MM.1S (cell line): Measurements from ENCODE around the gene HPGDS.

ENCODE experiments used
- CTCF ChIP-seq: fragments of 300-600 bp; sonication (generic); IDR thresholded peaks from 2 replicates; pipeline ENCODE4 v1.5.1; 2016; ENCODE audit warnings: antibody characterized with exemption, low read length, mixed read lengths
- EZH2 ChIP-seq: fragments of 300-600 bp; sonication (generic); optimal IDR thresholded peaks from 2 replicates; pipeline ENCODE3; 2017; ENCODE audit warnings: low read depth, mild to moderate bottlenecking, antibody characterized with exemption, low read length, mixed read lengths
- EZH2phosphoT487 ChIP-seq: fragments of 300-600 bp; sonication (generic); IDR thresholded peaks from 2 replicates; pipeline ENCODE4 v1.6.1; 2018; ENCODE audit warnings: antibody characterized with exemption, low read length

GRCh38 chr4:94334962-94335361, 7.7 kb downstream of the HPGDS start:
- no peak for TF ChIP-seq CTCF
- no peak for TF ChIP-seq EZH2
- no peak for TF ChIP-seq EZH2phosphoT487
